ENCODE measurements around the gene BTBD16. TPM values are rescaled to one million over a fixed set of nuclear protein-coding genes. Genes with fewer than 3 reads are reported as not detected.

Gene BTBD16
- total RNA-seq, 1 donor from 2014 or later: not detected

DNA sequence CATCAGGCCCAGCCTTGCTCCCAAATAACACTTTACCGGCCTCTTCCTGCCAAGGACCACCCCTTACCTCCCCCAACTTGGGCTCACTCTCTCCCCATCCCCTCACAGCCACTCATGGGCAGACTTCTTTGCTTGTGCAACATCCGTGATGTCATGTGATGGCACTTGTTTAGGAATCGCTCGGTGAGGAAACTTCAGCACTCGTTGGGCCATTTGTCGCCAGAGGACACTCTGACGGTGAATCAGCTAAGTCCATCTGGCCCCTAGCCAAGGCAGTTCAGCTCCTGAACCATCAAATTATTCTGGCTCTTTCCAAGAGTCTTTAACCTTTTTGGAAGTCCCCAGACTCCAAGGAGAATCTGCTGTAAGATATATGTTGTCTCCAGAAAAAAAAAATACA, 19.2 kb downstream of the BTBD16 start:
- no peaks in the 10 kb centered on the region for H3K9me3 Mint-ChIP-seq
- DNase-seq: no peak
- no peak overlapping the region for H3K4me3 Mint-ChIP-seq
- peaks cover 5% of the 10 kb centered on the region for H3K27me3 Mint-ChIP-seq
- H3K27ac Mint-ChIP-seq: no peak overlapping the region
- H3K4me1 Mint-ChIP-seq: peaks cover 6% of the 10 kb centered on the region
- intact Hi-C loops (cut with micrococcal nuclease): no loop called here
- no peaks in the 10 kb centered on the region for H3K36me3 Mint-ChIP-seq (ENCODE audit: low read depth)

- intact Hi-C loops (cut with micrococcal nuclease): no loop called here
- no peak for DNase-seq
- no peaks in the 10 kb centered on the region for H3K9me3 Mint-ChIP-seq
- H3K27me3 Mint-ChIP-seq: peaks cover 5% of the 10 kb centered on the region
- H3K36me3 Mint-ChIP-seq (ENCODE audit: low read depth): no peaks in the 10 kb centered on the region
- no peak overlapping the region for H3K27ac Mint-ChIP-seq
- H3K4me1 Mint-ChIP-seq: peaks cover 8% of the 10 kb centered on the region
- H3K4me3 Mint-ChIP-seq: no peak overlapping the region
Measured at GRCh38 chr10:122290833-122291532, 19.9 kb downstream of the BTBD16 start.

- no peak overlapping the region for H3K27ac Mint-ChIP-seq
- intact Hi-C loops (cut with micrococcal nuclease): no loop called here
- H3K4me1 Mint-ChIP-seq: peaks cover 8% of the 10 kb centered on the region
- H3K27me3 Mint-ChIP-seq: peaks cover 9% of the 10 kb centered on the region
- H3K36me3 Mint-ChIP-seq (ENCODE audit: low read depth): no peaks in the 10 kb centered on the region
- no peaks in the 10 kb centered on the region for H3K9me3 Mint-ChIP-seq
- DNase-seq: no peak
- H3K4me3 Mint-ChIP-seq: no peak overlapping the region
Measured at GRCh38 chr10:122291739-122292138, 20.6 kb downstream of the BTBD16 start.

- Mint-ChIP-seq H3K36me3 (ENCODE audit: low read depth) (no peaks in the 10 kb centered on the region), H3K9me3 (no peaks in the 10 kb centered on the region), H3K4me1 (peaks cover 8% of the 10 kb centered on the region), H3K4me3 (no peak overlapping the region), H3K27me3 (peaks cover 9% of the 10 kb centered on the region), H3K27ac (no peak overlapping the region)
- no peak for DNase-seq
- intact Hi-C loops (cut with micrococcal nuclease): no loop called here
Measured at GRCh38 chr10:122292376-122292775, 21.3 kb downstream of the BTBD16 start.

GRCh38 chr10:122293156-122293960, 22.3 kb downstream of the BTBD16 start:
- Mint-ChIP-seq H3K36me3 (ENCODE audit: low read depth) (no peaks in the 10 kb centered on the region), H3K27ac (no peak overlapping the region), H3K4me1 (peaks cover 8% of the 10 kb centered on the region), H3K4me3 (no peak overlapping the region), H3K9me3 (no peaks in the 10 kb centered on the region), H3K27me3 (peaks cover 9% of the 10 kb centered on the region)
- intact Hi-C loops (cut with micrococcal nuclease): no loop called here
- no peak for DNase-seq

- H3K36me3 Mint-ChIP-seq (ENCODE audit: low read depth): no peaks in the 10 kb centered on the region
- intact Hi-C loops (cut with micrococcal nuclease): no loop called here
- peaks cover 9% of the 10 kb centered on the region for H3K27me3 Mint-ChIP-seq
- no peaks in the 10 kb centered on the region for H3K9me3 Mint-ChIP-seq
- no peak for DNase-seq
- H3K4me1 Mint-ChIP-seq: peaks cover 8% of the 10 kb centered on the region
- H3K4me3 Mint-ChIP-seq: no peak overlapping the region
- no peak overlapping the region for H3K27ac Mint-ChIP-seq
Measured at GRCh38 chr10:122293961-122294380, 22.9 kb downstream of the BTBD16 start.

DNA sequence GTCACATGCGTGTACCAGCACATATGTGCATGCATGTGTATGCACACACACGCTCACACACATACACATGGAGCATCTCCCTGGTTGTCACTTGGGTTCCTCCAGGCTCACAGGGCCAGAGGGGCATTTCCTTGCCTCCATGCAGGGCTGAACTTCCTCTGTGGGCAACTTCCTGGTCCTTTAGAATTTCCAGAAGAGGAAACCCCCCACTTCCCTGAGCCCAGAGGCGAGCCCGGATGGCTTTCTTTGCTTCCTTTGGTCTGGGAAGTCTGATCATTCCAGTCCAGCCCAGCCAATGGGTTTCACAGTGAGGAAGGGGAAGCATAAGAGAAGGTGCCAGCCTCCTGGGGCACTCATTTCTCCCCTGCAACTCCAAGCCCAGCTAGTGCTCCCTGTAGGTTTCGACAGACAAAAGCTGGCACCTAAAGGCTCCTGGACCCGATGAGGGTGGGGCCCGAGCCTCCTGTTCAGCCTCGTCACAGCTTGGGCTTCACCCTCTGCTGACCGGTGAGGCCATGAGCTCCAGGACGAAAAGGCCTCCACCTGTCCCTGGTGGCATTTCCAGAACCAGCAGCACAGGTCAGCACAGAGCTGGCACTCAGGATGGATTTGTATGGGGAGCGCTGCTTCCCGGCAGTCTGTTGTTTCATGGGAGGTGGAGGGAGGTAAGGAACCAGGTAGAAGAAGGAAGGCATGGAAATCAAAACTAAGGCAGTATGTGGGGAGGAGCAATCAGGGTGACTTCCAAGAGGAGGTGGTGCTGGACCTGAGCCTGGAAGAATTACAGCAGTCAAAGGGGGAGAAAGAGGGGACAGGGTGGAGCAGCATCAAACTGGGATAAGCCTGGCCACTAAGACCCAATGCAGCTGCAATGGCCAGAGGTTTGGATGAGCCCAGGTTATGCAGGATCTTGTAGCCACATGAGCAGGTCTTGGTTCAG, 23.7 kb downstream of the BTBD16 start:
- H3K27me3 Mint-ChIP-seq: peaks cover 8% of the 10 kb centered on the region
- H3K36me3 Mint-ChIP-seq (ENCODE audit: low read depth): no peaks in the 10 kb centered on the region
- no peak overlapping the region for H3K4me3 Mint-ChIP-seq
- H3K4me1 Mint-ChIP-seq: peaks cover 8% of the 10 kb centered on the region
- no peak overlapping the region for H3K27ac Mint-ChIP-seq
- intact Hi-C loops (cut with micrococcal nuclease): no loop called here
- no peaks in the 10 kb centered on the region for H3K9me3 Mint-ChIP-seq
- no peak for DNase-seq

GRCh38 chr10:122295451-122295809, 24.3 kb downstream of the BTBD16 start:
- Mint-ChIP-seq H3K27ac (no peak overlapping the region), H3K9me3 (no peaks in the 10 kb centered on the region), H3K4me1 (peaks cover 8% of the 10 kb centered on the region), H3K27me3 (peaks cover 7% of the 10 kb centered on the region), H3K4me3 (no peak overlapping the region), H3K36me3 (ENCODE audit: low read depth) (no peaks in the 10 kb centered on the region)
- intact Hi-C loops (cut with micrococcal nuclease): no loop called here
- no peak for DNase-seq

GRCh38 chr10:122296363-122297120, 25.4 kb downstream of the BTBD16 start:
- Mint-ChIP-seq H3K4me3 (no peak overlapping the region), H3K27ac (no peak overlapping the region), H3K27me3 (peaks cover 7% of the 10 kb centered on the region), H3K9me3 (no peaks in the 10 kb centered on the region), H3K4me1 (peaks cover 8% of the 10 kb centered on the region), H3K36me3 (ENCODE audit: low read depth) (no peaks in the 10 kb centered on the region)
- no peak for DNase-seq
- intact Hi-C loops (cut with micrococcal nuclease): no loop called here

GRCh38 chr10:122297583-122297982, 26.5 kb downstream of the BTBD16 start:
- Mint-ChIP-seq H3K27ac (no peak overlapping the region), H3K4me3 (no peak overlapping the region), H3K36me3 (ENCODE audit: low read depth) (no peaks in the 10 kb centered on the region), H3K27me3 (peaks cover 7% of the 10 kb centered on the region), H3K9me3 (no peaks in the 10 kb centered on the region), H3K4me1 (peaks cover 8% of the 10 kb centered on the region)
- DNase-seq: no peak
- intact Hi-C loops (cut with micrococcal nuclease): no loop called here

- peaks cover 8% of the 10 kb centered on the region for H3K4me1 Mint-ChIP-seq
- peaks cover 4% of the 10 kb centered on the region for H3K27me3 Mint-ChIP-seq
- peak overlapping the region; percentile 18 for H3K27ac Mint-ChIP-seq
- no peaks in the 10 kb centered on the region for H3K36me3 Mint-ChIP-seq (ENCODE audit: low read depth)
- DNase-seq: no peak
- no peak overlapping the region for H3K4me3 Mint-ChIP-seq
- no peaks in the 10 kb centered on the region for H3K9me3 Mint-ChIP-seq
- intact Hi-C loops (cut with micrococcal nuclease): loop anchor here (1.0 to 2.0 kb wide), 3 partner anchors 45 to 267 kb away; no protein-coding TSS in a partner anchor
Measured at GRCh38 chr10:122298206-122298597, 27.1 kb downstream of the BTBD16 start.

DNA sequence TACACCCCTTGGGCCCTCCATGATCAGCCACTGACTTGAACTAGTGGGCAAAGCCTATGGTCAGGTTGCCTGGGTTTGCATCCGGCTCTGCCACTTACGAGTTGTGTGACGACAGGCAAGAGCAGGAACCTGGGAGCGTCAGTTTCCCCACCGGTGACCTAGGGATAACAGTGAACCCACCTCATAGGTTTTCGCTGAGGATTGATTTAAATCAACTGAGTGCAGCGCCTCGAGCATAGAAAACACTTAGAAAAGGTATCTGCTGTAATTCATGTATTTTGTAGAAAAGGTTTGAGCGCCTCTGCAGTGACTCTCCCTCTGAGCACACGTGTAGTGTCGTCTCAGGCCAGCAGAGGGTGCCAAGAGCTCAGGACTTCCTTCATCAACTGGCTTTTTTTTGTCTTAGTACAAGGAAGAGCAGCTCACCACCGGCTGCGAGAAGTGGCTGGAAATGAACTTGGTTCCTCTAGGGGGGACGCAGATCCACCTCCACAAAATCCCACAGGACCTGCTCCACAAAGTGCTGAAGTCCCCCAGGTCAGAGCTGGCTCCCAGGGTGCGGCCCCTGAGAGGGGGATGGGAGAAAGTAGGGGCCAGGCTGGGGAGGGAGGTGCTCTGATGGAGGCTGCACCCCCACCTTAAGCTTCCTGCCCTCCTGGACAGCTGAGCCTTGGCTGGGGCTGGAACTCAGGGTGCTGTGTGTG, 27.7 kb downstream of the BTBD16 start:
- H3K4me3 Mint-ChIP-seq: no peak overlapping the region
- H3K36me3 Mint-ChIP-seq (ENCODE audit: low read depth): no peaks in the 10 kb centered on the region
- H3K27ac Mint-ChIP-seq: peak overlapping the region; percentile 18
- intact Hi-C loops (cut with micrococcal nuclease): loop anchor here (1.0 to 2.0 kb wide), 3 partner anchors 44 to 267 kb away; no protein-coding TSS in a partner anchor
- H3K9me3 Mint-ChIP-seq: no peaks in the 10 kb centered on the region
- peak; percentile 87 for DNase-seq
- H3K27me3 Mint-ChIP-seq: peaks cover 4% of the 10 kb centered on the region
- peaks cover 8% of the 10 kb centered on the region for H3K4me1 Mint-ChIP-seq
